Ramos (cell line): Measurements from ENCODE around the gene ABCC4.

Experiments used
- in situ Hi-C: fragments of 300-500 bp; cut with MboI; formaldehyde crosslinking; loops from one replicate; pipeline ENCODE4 v1.14.3; 2022; ENCODE audit warnings: low sequenced_read_pairs; ENCODE audit not compliant: unreplicated experiment

Gene ABCC4

DNA sequence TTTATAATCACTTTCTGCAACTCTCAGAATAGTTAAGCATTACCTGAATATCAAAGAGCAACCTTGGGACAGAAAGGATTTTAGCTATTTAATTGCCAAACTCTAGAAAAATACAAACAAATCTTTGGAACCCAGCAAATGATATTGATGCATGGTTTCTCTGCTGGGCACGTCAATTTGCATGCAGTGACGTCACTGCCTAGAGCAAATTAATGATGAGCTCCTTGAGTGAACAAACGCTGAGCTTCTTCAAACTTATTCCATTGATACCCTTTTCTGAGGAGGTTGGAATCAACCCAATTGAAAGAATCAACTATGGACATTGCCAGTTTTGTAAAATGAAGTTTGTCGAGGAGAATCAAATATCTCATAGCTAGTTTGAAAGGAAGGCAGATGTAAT, 329.0 kb downstream of the ABCC4 start:
- in situ Hi-C loops, result no loop called here
